HepG2 (cell line): ENCODE measurements around the gene BST2. TPM values are rescaled to one million over a fixed set of nuclear protein-coding genes. Genes with fewer than 3 reads are reported as not detected.

Source experiments
- CEBPG ChIP-seq: IDR thresholded peaks from 2 replicates; pipeline ENCODE4 v1.6.1; 2016
- ELF1 ChIP-seq: sonication (generic); formaldehyde crosslinking; IDR thresholded peaks from 2 replicates; pipeline ENCODE4 v1.4.0; 2020; ENCODE audit warnings: missing genetic modification reagents
- PHF20 ChIP-seq: sonication (generic); formaldehyde crosslinking; IDR thresholded peaks from 2 replicates; pipeline ENCODE4 v1.5.0; 2020; ENCODE audit warnings: mild to moderate bottlenecking, missing genetic modification reagents
- POLR2A ChIP-seq, 2 experiments: IDR thresholded peaks; 2 replicates each; pipeline ENCODE4 v1.6.1; 2011; ENCODE audit warnings: low read depth in 2 of 2, low read length in 2 of 2, mild to moderate bottlenecking in 1 of 2, moderate library complexity in 1 of 2; ENCODE audit not compliant: insufficient read depth in 1 of 2
- RCOR2 ChIP-seq: IDR thresholded peaks from 2 replicates; pipeline ENCODE4 v1.6.1; 2016; ENCODE audit warnings: missing biosample characterization, missing genetic modification reagents
- SRY ChIP-seq: sonication (generic); formaldehyde crosslinking; IDR thresholded peaks from 2 replicates; pipeline ENCODE4 v1.8.0; 2022; ENCODE audit warnings: mild to moderate bottlenecking, missing genetic modification reagents
- XRCC5 ChIP-seq: fragments of 200-400 bp; formaldehyde crosslinking; optimal IDR thresholded peaks from 2 replicates; pipeline ENCODE3; 2017; ENCODE audit warnings: mild to moderate bottlenecking, low read length
- ZFY ChIP-seq: sonication (generic); formaldehyde crosslinking; IDR thresholded peaks from 2 replicates; pipeline ENCODE4 v1.4.0; 2020; ENCODE audit warnings: missing genetic modification reagents
- ZNF430 ChIP-seq: sonication (generic); formaldehyde crosslinking; IDR thresholded peaks from 2 replicates; pipeline ENCODE4 v1.9.0; 2021; ENCODE audit warnings: mild to moderate bottlenecking, missing genetic modification reagents
- ZNF567 ChIP-seq: sonication (generic); formaldehyde crosslinking; IDR thresholded peaks from 2 replicates; pipeline ENCODE4 v1.8.1; 2023; ENCODE audit warnings: mild to moderate bottlenecking, missing genetic modification reagents, borderline replicate concordance
- ZNF598 ChIP-seq: sonication (generic); formaldehyde crosslinking; IDR thresholded peaks from 2 replicates; pipeline ENCODE4 v1.5.1; 2020; ENCODE audit warnings: mild to moderate bottlenecking, missing genetic modification reagents, borderline replicate concordance
- ZNF607 ChIP-seq: sonication (generic); formaldehyde crosslinking; IDR thresholded peaks from 2 replicates; pipeline ENCODE4 v1.5.1; 2020; ENCODE audit warnings: missing genetic modification reagents, mild to moderate bottlenecking, borderline replicate concordance
- polyA plus RNA-seq, 8 experiments: library from polyadenylated mRNA; depleted of rRNA in 3 of 8; stranded (reverse) in 7 of 8; unstranded in 1 of 8; fragments of >200 nt; fragmentation: Illumina TruSeq in 4 of 8; extraction: Trizol in 4 of 8; gene quantifications; 2 replicates each; pipeline versions ENCODE4 v1.2.1 to v1.2.3, GENCODE V29; 2011 to 2016; ENCODE audit warnings: low read depth in 4 of 8, missing spikeins in 1 of 8, mixed read lengths in 1 of 8; ENCODE audit not compliant: insufficient read depth in 1 of 8
- total RNA-seq, 5 experiments: library from RNA; depleted of rRNA; stranded (reverse); fragments of >200 nt; fragmentation: Illumina TruSeq; extraction: Trizol; gene quantifications; 2 replicates each; pipeline ENCODE4 v1.2.3, GENCODE V29; 2016; ENCODE audit warnings: low read depth in 1 of 5
- TF ChIP-seq, protein P1 (sequence below): IDR thresholded peaks from 2 replicates; pipeline ENCODE4 v1.6.1; 2016
- TF ChIP-seq, protein P2 (sequence below): sonication (generic); formaldehyde crosslinking; IDR thresholded peaks from 2 replicates; pipeline ENCODE4 v1.4.0; 2020; ENCODE audit warnings: missing genetic modification reagents, mild to moderate bottlenecking, borderline replicate concordance
- TF ChIP-seq, protein P3 (sequence below): sonication (generic); formaldehyde crosslinking; IDR thresholded peaks from 2 replicates; pipeline ENCODE4 v1.4.0; 2020; ENCODE audit warnings: mild to moderate bottlenecking, missing genetic modification reagents

BST2 gene
- total and polyA plus RNA-seq, 2 of the 13 experiments (the other 11 are each of a cell fraction or from before 2014, with no cell fraction given), result 58.8 to 93.8 TPM

DNA sequence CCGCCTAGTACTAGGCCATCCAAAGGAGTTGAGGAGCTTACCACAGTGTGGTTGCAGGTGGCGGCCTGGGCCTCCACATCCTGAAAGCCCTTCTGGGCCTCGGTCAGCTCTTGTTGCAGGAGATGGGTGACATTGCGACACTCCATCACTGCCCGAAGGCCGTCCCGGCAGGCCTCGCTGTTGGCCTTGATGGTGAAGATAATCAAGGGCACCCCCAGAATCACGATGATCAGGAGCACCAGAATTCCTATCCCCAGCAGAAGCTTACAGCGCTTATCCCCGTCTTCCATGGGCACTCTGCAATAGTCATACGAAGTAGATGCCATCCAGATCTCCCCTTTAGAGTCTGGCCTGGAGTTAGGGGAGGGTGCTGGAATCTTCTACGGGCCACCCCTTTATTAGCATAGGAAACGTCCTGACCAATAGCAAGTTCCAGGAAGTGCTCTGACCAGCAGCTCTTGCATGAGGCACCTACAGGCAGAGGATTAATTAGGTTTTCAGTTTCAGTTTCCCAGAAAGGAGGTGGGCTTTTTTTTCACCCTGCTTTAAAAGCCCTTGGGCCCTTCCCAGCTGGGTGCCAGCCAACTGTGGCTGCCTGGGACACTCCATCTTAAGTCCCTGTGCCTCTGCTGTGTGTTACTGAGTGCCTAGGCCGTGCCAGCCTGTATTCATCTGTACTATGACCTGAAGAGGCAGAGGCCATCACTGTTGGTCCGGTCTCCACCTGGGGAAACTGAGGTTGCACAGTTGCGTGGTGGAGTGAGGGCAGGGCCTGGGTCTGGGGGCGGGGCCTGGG, at the start of gene BST2 (continued):
- TF ChIP-seq, protein P1, sequence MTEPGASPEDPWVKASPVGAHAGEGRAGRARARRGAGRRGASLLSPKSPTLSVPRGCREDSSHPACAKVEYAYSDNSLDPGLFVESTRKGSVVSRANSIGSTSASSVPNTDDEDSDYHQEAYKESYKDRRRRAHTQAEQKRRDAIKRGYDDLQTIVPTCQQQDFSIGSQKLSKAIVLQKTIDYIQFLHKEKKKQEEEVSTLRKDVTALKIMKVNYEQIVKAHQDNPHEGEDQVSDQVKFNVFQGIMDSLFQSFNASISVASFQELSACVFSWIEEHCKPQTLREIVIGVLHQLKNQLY (CRISPR knock-in tag), result no peak
- TF ChIP-seq ZFY (peak; percentile 95), ZNF607 (CRISPR knock-in tag) (0 out of 2 replicates have a peak, but pooled peaks have one; percentile 31), XRCC5 (peak; percentile 59), ELF1 (CRISPR knock-in tag) (peak; percentile 86), ZNF567 (CRISPR knock-in tag) (peak; percentile 58; the same call in 1 of the 2 replicates), RCOR2 (CRISPR knock-in tag) (0 out of 2 replicates have a peak, but pooled peaks have one; percentile 26), CEBPG (CRISPR knock-in tag) (peak; percentile 96), ZNF598 (CRISPR knock-in tag) (peak; percentile 62; the same call in 1 of the 2 replicates), PHF20 (peak; percentile 62), ZNF430 (peak; percentile 20; the same call in 1 of the 2 replicates), POLR2A (IDR thresholded peaks at IDR 0.05; ENCODE audit: insufficient read depth in 1 of 2, low read depth in 2 of 2, low read length in 2 of 2) (peak in 1 of 2 experiments; percentile 78; a peak in 3 of 4 replicates), SRY (no peak)
- TF ChIP-seq, protein P2, sequence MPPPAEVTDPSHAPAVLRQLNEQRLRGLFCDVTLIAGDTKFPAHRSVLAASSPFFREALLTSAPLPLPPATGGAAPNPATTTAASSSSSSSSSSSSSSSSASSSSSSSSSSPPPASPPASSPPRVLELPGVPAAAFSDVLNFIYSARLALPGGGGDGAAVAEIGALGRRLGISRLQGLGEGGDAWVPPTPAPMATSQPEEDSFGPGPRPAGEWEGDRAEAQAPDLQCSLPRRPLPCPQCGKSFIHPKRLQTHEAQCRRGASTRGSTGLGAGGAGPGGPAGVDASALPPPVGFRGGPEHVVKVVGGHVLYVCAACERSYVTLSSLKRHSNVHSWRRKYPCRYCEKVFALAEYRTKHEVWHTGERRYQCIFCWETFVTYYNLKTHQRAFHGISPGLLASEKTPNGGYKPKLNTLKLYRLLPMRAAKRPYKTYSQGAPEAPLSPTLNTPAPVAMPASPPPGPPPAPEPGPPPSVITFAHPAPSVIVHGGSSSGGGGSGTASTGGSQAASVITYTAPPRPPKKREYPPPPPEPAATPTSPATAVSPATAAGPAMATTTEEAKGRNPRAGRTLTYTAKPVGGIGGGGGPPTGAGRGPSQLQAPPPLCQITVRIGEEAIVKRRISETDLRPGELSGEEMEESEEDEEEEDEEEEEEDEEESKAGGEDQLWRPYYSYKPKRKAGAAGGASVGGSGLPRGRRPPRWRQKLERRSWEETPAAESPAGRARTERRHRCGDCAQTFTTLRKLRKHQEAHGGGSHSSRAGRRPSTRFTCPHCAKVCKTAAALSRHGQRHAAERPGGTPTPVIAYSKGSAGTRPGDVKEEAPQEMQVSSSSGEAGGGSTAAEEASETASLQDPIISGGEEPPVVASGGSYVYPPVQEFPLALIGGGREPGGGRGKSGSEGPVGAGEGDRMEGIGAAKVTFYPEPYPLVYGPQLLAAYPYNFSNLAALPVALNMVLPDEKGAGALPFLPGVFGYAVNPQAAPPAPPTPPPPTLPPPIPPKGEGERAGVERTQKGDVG, result no peak
- TF ChIP-seq, protein P3, sequence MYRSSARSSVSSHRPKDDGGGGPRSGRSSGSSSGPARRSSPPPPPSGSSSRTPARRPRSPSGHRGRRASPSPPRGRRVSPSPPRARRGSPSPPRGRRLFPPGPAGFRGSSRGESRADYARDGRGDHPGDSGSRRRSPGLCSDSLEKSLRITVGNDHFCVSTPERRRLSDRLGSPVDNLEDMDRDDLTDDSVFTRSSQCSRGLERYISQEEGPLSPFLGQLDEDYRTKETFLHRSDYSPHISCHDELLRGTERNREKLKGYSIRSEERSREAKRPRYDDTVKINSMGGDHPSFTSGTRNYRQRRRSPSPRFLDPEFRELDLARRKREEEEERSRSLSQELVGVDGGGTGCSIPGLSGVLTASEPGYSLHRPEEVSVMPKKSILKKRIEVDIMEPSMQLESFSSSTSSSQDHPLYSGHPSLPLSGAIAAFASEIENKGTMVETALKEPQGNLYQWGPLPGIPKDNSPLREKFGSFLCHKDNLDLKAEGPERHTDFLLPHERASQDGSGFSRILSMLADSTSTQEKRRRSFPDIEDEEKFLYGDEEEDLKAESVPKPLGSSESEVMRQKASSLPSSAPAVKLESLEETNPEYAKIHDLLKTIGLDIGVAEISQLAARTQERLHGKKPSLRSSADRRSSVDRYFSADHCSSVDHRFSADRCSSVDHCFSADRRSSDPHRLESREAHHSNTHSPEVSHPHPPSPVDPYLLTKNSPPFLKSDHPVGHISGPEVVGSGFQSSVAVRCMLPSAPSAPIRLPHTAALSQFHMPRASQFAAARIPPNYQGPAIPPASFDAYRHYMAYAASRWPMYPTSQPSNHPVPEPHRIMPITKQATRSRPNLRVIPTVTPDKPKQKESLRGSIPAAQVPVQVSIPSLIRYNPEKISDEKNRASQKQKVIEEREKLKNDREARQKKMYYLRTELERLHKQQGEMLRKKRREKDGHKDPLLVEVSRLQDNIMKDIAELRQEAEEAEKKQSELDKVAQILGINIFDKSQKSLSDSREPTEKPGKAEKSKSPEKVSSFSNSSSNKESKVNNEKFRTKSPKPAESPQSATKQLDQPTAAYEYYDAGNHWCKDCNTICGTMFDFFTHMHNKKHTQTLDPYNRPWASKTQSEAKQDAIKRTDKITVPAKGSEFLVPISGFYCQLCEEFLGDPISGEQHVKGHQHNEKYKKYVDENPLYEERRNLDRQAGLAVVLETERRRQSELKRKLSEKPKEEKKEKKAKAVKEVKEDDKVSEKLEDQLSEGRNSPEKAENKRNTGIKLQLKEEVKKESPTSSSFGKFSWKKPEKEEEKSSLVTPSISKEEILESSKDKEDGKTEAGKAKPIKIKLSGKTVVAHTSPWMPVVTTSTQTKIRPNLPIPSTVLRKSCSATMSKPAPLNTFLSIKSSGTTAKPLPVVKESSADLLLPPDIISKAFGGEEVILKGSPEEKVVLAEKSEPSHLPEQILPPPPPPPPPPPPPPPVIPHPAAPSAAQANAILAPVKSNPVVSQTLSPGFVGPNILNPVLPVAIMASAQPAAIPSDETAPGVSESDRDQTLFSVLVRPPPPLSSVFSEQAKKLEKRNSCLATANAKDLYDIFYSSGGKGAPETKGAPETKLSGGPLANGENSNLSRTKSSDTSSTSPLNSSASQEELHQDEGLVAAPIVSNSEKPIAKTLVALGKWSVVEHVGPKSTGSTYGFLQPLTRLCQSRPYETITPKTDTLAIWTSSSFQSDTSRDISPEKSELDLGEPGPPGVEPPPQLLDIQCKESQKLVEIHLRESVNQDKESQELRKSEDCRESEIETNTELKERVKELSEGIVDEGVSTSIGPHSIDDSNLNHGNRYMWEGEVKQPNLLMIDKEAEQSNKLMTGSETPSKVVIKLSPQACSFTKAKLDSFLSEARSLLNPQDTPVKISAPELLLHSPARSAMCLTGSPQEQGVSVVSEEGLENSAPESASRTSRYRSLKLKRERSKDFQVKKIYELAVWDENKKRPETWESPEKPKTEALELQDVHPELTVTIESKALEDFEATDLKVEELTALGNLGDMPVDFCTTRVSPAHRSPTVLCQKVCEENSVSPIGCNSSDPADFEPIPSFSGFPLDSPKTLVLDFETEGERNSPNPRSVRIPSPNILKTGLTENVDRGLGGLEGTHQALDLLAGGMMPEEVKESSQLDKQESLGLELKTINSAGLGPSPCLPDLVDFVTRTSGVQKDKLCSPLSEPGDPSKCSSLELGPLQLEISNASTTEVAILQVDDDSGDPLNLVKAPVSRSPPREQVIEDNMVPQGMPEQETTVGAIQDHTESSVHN, result no peak
